GM12878 (cell line): Measurements from ENCODE around the gene KCNQ1. TPM values are rescaled to one million over a fixed set of nuclear protein-coding genes. Genes with fewer than 3 reads are reported as not detected.

Experiments used
- ATAC-seq: fragments of 200-7000 bp; cut with Tn5 transposase; 3 replicates; pipeline ENCODE4 v1.9.1; 2020; ENCODE audit warnings: mild to moderate bottlenecking, moderate library complexity
- BruUV-seq: library from RNA; stranded (reverse); fragments of 400-500 nt; replicated peaks from 2 replicates; lab custom pipeline; 2021; lab: Mats Ljungman, UMichigan
- CTCF ChIA-PET: fragments of 300-600 bp; sonication (Branson Sonifier 250); formaldehyde crosslinking; extraction: SDS; loops from one replicate; lab custom pipeline; 2021; ENCODE audit warnings: inconsistent platforms; lab: Yijun Ruan, JAX
- POLR2A ChIA-PET: fragments of 350-600 bp; formaldehyde crosslinking; extraction: SDS; loops from one replicate; lab custom pipeline; 2021; ENCODE audit warnings: inconsistent platforms; lab: Charles Lee
- RAD21 ChIA-PET: fragments of 300-600 bp; sonication (Branson Sonifier 250); formaldehyde crosslinking; loops from one replicate; lab custom pipeline; 2023; ENCODE audit warnings: antibody characterized with exemption; ENCODE audit not compliant: unreplicated experiment; lab: Charles Lee
- SMC1A ChIA-PET: fragments of 300-600 bp; sonication (Branson Sonifier 250); formaldehyde crosslinking; loops from one replicate; lab custom pipeline; 2023; ENCODE audit not compliant: unreplicated experiment, uncharacterized antibody; lab: Charles Lee
- DNase-seq: peaks from one replicate; pipeline ENCODE4 v3.0.0-alpha.2; 2011; ENCODE audit warnings: low read depth, low spot score
- FAIRE-seq: peaks from 3 replicates; lab custom pipeline; 2011; peaks lifted over from hg19 to GRCh38; lab: Jason Lieb, UNC
- H2AFZ ChIP-seq: 2 replicates; pipeline ENCODE4 v1.6.0; 2011; ENCODE audit warnings: low read depth, low read length, control low read depth; ENCODE audit not compliant: control insufficient read depth
- H3K27ac ChIP-seq: 2 replicates; pipeline ENCODE4 v1.5.1; 2011; ENCODE audit warnings: control low read depth; ENCODE audit not compliant: control insufficient read depth, insufficient read depth
- H3K27me3 ChIP-seq, 2 experiments: replicated peaks in 1 of 2; 2 replicates each; pipeline versions ENCODE4 v1.6.0 to v1.6.1; 2011; ENCODE audit warnings: low read length in 1 of 2; ENCODE audit not compliant: control insufficient read depth in 2 of 2, insufficient read depth in 2 of 2
- H3K36me3 ChIP-seq, 2 experiments: 2 replicates each; pipeline ENCODE4 v1.5.1; 2011; ENCODE audit warnings: low read length in 1 of 2; ENCODE audit not compliant: control insufficient read depth in 2 of 2, insufficient read depth in 2 of 2
- H3K4me1 ChIP-seq: 2 replicates; pipeline ENCODE4 v1.6.1; 2011; ENCODE audit warnings: mild to moderate bottlenecking, low read length, moderate library complexity, mixed read lengths; ENCODE audit not compliant: control insufficient read depth, insufficient read depth
- H3K4me2 ChIP-seq: 2 replicates; pipeline ENCODE4 v1.6.0; 2011; ENCODE audit warnings: control low read depth; ENCODE audit not compliant: control insufficient read depth, insufficient read depth
- H3K4me3 ChIP-seq: fragments of 200-600 bp; sonication (generic); 2 replicates; pipeline ENCODE4 v1.5.1; 2016
- H3K79me2 ChIP-seq: 2 replicates; pipeline ENCODE4 v1.6.0; 2011; ENCODE audit warnings: low read length; ENCODE audit not compliant: control insufficient read depth, insufficient read depth
- H3K9ac ChIP-seq: 2 replicates; pipeline ENCODE4 v1.8.0; 2011; ENCODE audit warnings: low read length, control low read depth, mixed read lengths; ENCODE audit not compliant: control insufficient read depth, insufficient read depth
- H3K9me3 ChIP-seq: replicated peaks from 3 replicates; pipeline ENCODE4 v1.5.1; 2011; ENCODE audit warnings: mild to moderate bottlenecking, low read length; ENCODE audit not compliant: control insufficient read depth, insufficient read depth
- H4K20me1 ChIP-seq: 2 replicates; pipeline ENCODE4 v1.6.0; 2011; ENCODE audit not compliant: control insufficient read depth, insufficient read depth
- CHD1 ChIP-seq: IDR thresholded peaks from 2 replicates; pipeline ENCODE4 v1.6.1; 2012; ENCODE audit warnings: low read depth, low read length, improper control_type of control experiment
- CREM ChIP-seq: IDR thresholded peaks from 2 replicates; pipeline ENCODE4 v1.6.1; 2014; ENCODE audit warnings: antibody characterized with exemption, low read depth
- EGR1 ChIP-seq, 2 experiments: IDR thresholded peaks; 1 replicate in 1 of 2; 2 replicates in 1 of 2; pipeline ENCODE4 v1.6.1; 2011 to 2012; ENCODE audit warnings: low read depth in 2 of 2, low read length in 2 of 2, borderline replicate concordance in 1 of 2, mild to moderate bottlenecking in 1 of 2, moderate library complexity in 1 of 2
- MEF2A ChIP-seq: IDR thresholded peaks from 2 replicates; pipeline ENCODE4 v1.6.1; 2011; ENCODE audit warnings: low read depth, mild to moderate bottlenecking, low read length, moderate library complexity; ENCODE audit not compliant: insufficient read depth
- MXI1 ChIP-seq: fragments of 150-350 bp; IDR thresholded peaks from 2 replicates; pipeline ENCODE4 v1.6.1; 2011; ENCODE audit warnings: low read depth, mild to moderate bottlenecking, inconsistent platforms, low read length, improper control_type of control experiment
- PBX3 ChIP-seq: IDR thresholded peaks from 2 replicates; pipeline ENCODE4 v1.6.1; 2011; ENCODE audit warnings: mild to moderate bottlenecking, low read depth, low read length, moderate library complexity; ENCODE audit not compliant: insufficient replicate concordance
- POLR2AphosphoS2 ChIP-seq: IDR thresholded peaks from 2 replicates; pipeline ENCODE4 v1.6.1; 2011; ENCODE audit warnings: low read depth, mild to moderate bottlenecking, low read length, improper control_type of control experiment, moderate library complexity
- SIX5 ChIP-seq: IDR thresholded peaks from 2 replicates; pipeline ENCODE4 v1.6.1; 2011; ENCODE audit warnings: mild to moderate bottlenecking, low read depth, low read length, moderate library complexity; ENCODE audit not compliant: severe bottlenecking
- SMC3 ChIP-seq: IDR thresholded peaks from 2 replicates; pipeline ENCODE4 v1.6.1; 2011; ENCODE audit warnings: low read length, improper control_type of control experiment, borderline replicate concordance
- WGBS: methylation state at CpG from one replicate; pipeline ENCODE4 v1.1.6; 2016; ENCODE audit warnings: low lambda C conversion rate; ENCODE audit not compliant: insufficient replicate concordance, insufficient coverage; ENCODE audit errors: missing lambda C conversion rate; 5-methylcytosine and 5-hydroxymethylcytosine counted together
- in situ Hi-C: fragments of 300-500 bp; cut with MboI; formaldehyde crosslinking; loops from 9 replicates; pipeline ENCODE4 v1.14.3; 2018; ENCODE audit warnings: mixed read lengths
- intact Hi-C: fragments of 100-400 bp; cut with micrococcal nuclease; formaldehyde crosslinking; loops from one replicate; pipeline ENCODE4 v1.14.2; 2022; ENCODE audit not compliant: unreplicated experiment
- polyA plus RNA-seq, 11 experiments: library from polyadenylated mRNA; depleted of rRNA in 4 of 11; unstranded in 6 of 11; stranded (reverse) in 5 of 11; fragments of >200 nt; fragmentation: Nextera tagmentation in 4 of 11; fragmentation: Illumina TruSeq in 1 of 11; extraction: Ambion mirVana in 4 of 11; extraction: Trizol in 1 of 11; gene quantifications; 1 replicate in 1 of 11; 2 replicates in 10 of 11; pipeline versions ENCODE4 v1.2.1 to v1.2.3, GENCODE V29; 2011 to 2016; ENCODE audit warnings: inconsistent platforms in 2 of 11, missing spikeins in 2 of 11, low read depth in 1 of 11
- total RNA-seq, 4 experiments: library from RNA; depleted of rRNA in 3 of 4; stranded (reverse); fragments of >200 nt in 3 of 4; fragmentation: Illumina TruSeq in 1 of 4; extraction: Trizol in 1 of 4; gene quantifications; 2 replicates each; pipeline versions ENCODE4 v1.2.1 to v1.2.3, GENCODE V29; 2013 to 2021
- TF ChIP-seq, protein P1 (sequence below): IDR thresholded peaks from 2 replicates; pipeline ENCODE4 v1.6.1; 2012; ENCODE audit warnings: improper control_type of control experiment, low read depth, low read length; ENCODE audit not compliant: insufficient replicate concordance

KCNQ1 gene
- total and polyA plus RNA-seq, 10 of the 15 experiments (the other 5 are each of a cell fraction or from before 2014, with no cell fraction given), result 0.03 to 0.15 (median 0.12) TPM; not detected in 7

GRCh38 chr11:2549080-2549479 lies 104.3 kb downstream of the KCNQ1 start:
- RAD21 ChIA-PET, result no interaction called here
- no peak overlapping the region for H3K4me3 ChIP-seq
- no peaks in the 10 kb centered on the region for H3K79me2 ChIP-seq
- no peaks in the 10 kb centered on the region for H3K36me3 ChIP-seq
- FAIRE-seq (no peak), ATAC-seq (no peak), DNase-seq (no peak)
- no peak overlapping the region for H3K9ac ChIP-seq
- no peak overlapping the region for H3K27ac ChIP-seq
- SMC1A ChIA-PET, result no interaction called here
- POLR2A ChIA-PET, result no interaction called here
- WGBS, result 44% methylated on average over 7 of the region's 7 CpGs
- BruUV-seq, result no TSS peak
- intact Hi-C loops, result no loop called here
- no peaks in the 10 kb centered on the region for H3K4me1 ChIP-seq
- TF ChIP-seq MEF2A (no peak), CREM (no peak), CHD1 (no peak)
- H3K9me3 ChIP-seq, result no peaks in the 10 kb centered on the region
- in situ Hi-C loops, result no loop called here
- H4K20me1 ChIP-seq, result no peaks in the 10 kb centered on the region
- CTCF ChIA-PET, result no interaction called here
- H2AFZ ChIP-seq, result no peak overlapping the region
- H3K27me3 ChIP-seq, result no peaks in the 10 kb centered on the region; a peak in 2 of 4 replicates
- no peak overlapping the region for H3K4me2 ChIP-seq

GRCh38 chr11:2549491-2549875 lies 104.7 kb downstream of the KCNQ1 start:
- no peak for ATAC-seq
- ChIA-PET RAD21 (no interaction called here), CTCF (no interaction called here), POLR2A (no interaction called here), SMC1A (no interaction called here)
- Histone ChIP-seq H3K27ac (no peak overlapping the region), H3K4me1 (no peaks in the 10 kb centered on the region), H3K36me3 (no peaks in the 10 kb centered on the region), H3K4me3 (no peak overlapping the region), H3K79me2 (no peaks in the 10 kb centered on the region), H3K9me3 (no peaks in the 10 kb centered on the region), H3K27me3 (no peaks in the 10 kb centered on the region; a peak in 2 of 4 replicates), H2AFZ (no peak overlapping the region), H3K4me2 (no peak overlapping the region), H4K20me1 (no peaks in the 10 kb centered on the region), H3K9ac (no peak overlapping the region)
- intact Hi-C loops, result no loop called here
- FAIRE-seq, result no peak
- no peak for DNase-seq
- no TSS peak for BruUV-seq
- 49% methylated on average over 12 of the region's 13 CpGs for WGBS
- TF ChIP-seq POLR2AphosphoS2 (no peak), EGR1 (IDR thresholded peaks at IDR 0.05; ENCODE audit: borderline replicate concordance in 1 of 2, low read depth in 2 of 2, low read length in 2 of 2) (no peak), SMC3 (no peak), MXI1 (no peak), SIX5 (no peak), PBX3 (no peak)
- TF ChIP-seq, protein P1, sequence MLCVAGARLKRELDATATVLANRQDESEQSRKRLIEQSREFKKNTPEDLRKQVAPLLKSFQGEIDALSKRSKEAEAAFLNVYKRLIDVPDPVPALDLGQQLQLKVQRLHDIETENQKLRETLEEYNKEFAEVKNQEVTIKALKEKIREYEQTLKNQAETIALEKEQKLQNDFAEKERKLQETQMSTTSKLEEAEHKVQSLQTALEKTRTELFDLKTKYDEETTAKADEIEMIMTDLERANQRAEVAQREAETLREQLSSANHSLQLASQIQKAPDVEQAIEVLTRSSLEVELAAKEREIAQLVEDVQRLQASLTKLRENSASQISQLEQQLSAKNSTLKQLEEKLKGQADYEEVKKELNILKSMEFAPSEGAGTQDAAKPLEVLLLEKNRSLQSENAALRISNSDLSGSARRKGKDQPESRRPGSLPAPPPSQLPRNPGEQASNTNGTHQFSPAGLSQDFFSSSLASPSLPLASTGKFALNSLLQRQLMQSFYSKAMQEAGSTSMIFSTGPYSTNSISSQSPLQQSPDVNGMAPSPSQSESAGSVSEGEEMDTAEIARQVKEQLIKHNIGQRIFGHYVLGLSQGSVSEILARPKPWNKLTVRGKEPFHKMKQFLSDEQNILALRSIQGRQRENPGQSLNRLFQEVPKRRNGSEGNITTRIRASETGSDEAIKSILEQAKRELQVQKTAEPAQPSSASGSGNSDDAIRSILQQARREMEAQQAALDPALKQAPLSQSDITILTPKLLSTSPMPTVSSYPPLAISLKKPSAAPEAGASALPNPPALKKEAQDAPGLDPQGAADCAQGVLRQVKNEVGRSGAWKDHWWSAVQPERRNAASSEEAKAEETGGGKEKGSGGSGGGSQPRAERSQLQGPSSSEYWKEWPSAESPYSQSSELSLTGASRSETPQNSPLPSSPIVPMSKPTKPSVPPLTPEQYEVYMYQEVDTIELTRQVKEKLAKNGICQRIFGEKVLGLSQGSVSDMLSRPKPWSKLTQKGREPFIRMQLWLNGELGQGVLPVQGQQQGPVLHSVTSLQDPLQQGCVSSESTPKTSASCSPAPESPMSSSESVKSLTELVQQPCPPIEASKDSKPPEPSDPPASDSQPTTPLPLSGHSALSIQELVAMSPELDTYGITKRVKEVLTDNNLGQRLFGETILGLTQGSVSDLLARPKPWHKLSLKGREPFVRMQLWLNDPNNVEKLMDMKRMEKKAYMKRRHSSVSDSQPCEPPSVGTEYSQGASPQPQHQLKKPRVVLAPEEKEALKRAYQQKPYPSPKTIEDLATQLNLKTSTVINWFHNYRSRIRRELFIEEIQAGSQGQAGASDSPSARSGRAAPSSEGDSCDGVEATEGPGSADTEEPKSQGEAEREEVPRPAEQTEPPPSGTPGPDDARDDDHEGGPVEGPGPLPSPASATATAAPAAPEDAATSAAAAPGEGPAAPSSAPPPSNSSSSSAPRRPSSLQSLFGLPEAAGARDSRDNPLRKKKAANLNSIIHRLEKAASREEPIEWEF, result no peak
- in situ Hi-C loops, result no loop called here
